ENCODE measurements around the gene LAMC2.
"Not testable (repeated sequence)": the region's sequence is repeated elsewhere in the genome, so short reads cannot be mapped to it uniquely, and the experiment has no call there.

Gene LAMC2

DNA sequence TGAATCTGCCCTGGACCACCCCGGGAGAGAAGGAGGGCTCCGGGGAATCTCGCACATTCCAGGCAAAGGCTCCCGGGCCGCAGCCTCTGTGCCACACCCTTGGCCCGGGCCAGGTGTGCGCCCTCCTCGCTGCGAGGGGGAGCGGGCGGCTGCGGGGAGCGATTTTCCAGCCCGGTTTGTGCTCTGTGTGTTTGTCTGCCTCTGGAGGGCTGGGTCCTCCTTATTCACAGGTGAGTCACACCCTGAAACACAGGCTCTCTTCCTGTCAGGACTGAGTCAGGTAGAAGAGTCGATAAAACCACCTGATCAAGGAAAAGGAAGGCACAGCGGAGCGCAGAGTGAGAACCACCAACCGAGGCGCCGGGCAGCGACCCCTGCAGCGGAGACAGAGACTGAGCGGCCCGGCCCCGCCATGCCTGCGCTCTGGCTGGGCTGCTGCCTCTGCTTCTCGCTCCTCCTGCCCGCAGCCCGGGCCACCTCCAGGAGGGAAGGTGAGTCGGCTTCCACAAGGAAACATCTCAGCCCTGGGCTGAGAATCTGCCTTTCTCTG, at the start of gene LAMC2:
LAMC2 (plus strand) TSS at position 324 of the 550 bp plus-strand sequence; CDS start at position 413, 89 bp downstream.
- DNase-seq: peak; percentile 64

DNA sequence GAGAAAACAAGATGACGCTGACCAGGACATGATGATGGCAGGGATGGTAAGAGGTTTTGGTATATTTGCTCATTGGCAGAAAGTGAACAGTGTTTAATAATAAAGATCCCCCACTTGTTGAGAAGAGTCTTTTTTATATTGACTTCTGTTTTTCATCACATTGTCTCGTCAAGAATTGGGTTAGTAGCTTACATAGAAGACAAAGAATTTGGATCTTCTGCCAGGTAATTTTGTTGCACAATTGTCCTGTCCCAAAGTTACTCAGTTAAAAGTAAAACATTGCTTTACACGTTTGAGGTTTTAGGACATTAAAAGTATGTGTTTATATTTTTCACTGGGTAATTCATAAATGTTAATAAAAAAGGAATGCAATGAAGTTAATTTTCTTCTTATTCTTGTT, 48.3 kb upstream of the LAMC2 start:
- no peak for DNase-seq

DNA sequence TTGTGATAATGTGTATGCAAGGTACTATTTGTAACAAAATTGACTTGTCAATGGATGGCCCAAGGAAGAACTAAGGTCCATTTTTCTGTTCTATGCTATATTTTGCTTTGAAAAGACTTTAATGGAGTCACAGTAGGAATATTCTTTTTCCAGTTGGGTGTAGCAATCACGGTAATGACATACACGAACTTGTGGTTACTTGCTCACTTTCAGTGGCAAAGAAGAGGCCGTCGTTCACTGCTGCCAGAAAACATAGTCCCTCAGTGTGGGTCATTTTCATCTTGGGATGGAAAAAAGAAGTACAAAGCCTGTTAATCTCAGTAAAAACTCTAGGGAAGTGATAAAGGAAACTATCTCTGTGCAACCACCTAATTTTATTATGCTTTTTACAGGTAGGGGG, 47.8 kb upstream of the LAMC2 start:
- no peak for DNase-seq

DNA sequence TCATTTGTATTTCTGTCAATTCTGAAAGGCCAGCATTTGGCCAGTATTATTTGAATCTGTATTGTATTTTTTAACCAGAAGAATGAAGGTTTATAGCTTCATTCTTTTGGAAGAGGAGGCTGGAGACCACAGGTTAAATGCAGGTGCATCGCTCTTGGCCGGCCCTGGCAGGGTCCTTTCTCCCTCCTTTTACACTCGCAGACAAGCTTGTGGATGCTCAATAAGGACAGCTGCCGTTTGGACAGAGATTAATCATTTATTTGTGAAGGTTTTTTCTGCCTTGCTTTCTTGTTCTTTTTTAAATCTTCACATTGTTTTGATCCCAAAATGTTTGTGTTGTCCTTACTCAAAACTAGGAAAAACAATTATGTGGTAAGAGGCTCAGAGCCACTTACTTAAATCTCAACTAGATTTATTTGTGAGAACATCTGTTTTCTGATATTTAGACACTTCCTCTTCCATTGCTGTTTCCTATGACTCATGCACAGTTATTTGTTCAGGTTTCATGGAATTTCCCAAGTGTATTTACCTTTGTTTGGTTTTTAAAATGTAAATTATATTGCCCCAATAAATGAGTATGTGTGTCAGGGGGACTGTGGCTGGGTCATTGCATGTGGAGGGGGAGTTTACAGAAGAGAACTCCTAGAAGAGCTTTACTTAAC, 46.7 kb upstream of the LAMC2 start:
- DNase-seq: no peak

DNA sequence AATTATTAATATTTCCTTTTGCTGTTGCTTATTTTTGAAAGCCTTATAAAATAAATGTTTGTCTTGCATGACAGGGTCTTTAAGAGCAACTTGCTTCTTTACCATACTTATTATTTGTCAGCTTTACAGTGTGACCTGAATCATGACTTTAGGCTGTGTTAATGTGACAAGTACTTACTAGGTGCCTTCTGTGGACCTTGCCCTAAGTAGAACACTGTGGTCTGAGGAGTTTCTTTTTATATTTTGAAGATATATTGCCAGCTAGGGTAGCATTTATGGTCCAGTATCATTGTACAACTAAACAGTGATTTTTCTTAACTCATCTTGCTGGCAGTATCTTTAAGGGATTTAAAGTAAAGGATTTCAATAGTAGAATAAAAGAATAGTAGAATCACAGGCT, 45.4 kb upstream of the LAMC2 start:
- no peak for DNase-seq

DNA sequence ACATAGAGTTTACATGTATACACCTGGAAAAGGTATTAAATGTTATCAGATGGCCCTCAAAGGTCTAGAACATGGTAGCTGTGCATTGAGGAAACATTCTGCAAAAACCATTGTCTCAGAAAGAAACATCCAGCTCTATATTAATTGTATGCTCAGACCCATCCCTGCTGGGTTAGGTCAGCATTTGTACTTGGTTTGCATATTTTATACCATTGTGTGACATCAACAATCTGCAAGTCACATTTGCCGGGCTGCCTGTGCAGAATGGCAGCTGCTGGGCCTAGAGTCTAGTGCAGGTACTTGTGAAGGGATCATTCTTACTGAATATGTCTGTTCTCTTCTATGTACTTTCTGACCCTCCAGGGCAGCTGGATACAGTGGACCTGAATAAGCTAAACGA, 43.9 kb upstream of the LAMC2 start:
- DNase-seq: no peak

DNA sequence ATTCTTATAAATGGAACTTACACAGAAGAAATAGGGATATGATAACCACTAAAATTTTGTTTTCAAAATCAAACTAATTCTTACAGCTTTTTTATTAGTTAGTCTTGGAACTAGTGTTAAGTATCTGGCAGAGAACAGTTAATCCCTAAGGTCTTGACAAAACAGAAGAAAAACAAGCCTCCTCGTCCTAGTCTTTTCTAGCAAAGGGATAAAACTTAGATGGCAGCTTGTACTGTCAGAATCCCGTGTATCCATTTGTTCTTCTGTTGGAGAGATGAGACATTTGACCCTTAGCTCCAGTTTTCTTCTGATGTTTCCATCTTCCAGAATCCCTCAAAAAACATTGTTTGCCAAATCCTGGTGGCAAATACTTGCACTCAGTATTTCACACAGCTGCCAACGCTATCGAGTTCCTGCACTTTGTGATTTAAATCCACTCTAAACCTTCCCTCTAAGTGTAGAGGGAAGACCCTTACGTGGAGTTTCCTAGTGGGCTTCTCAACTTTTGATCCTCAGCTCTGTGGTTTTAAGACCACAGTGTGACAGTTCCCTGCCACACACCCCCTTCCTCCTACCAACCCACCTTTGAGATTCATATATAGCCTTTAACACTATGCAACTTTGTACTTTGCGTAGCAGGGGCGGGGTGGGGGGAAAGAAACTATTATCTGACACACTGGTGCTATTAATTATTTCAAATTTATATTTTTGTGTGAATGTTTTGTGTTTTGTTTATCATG, 42.3 kb upstream of the LAMC2 start:
- no peak for DNase-seq

DNA sequence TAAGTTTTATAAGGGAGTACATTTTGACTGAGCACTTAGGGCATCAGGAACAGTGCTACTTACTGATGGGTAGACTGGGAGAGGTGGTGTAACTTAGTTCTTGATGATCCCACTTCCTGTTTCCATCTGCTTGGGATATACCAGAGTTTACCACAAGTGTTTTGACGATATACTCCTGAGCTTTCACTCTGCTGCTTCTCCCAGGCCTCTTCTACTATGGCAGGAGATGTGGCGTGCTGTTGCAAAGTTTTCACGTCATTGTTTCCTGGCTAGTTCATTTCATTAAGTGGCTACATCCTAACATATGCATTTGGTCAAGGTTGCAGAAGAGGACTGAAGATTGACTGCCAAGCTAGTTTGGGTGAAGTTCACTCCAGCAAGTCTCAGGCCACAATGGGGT, 41.3 kb upstream of the LAMC2 start:
- no peak for DNase-seq

DNA sequence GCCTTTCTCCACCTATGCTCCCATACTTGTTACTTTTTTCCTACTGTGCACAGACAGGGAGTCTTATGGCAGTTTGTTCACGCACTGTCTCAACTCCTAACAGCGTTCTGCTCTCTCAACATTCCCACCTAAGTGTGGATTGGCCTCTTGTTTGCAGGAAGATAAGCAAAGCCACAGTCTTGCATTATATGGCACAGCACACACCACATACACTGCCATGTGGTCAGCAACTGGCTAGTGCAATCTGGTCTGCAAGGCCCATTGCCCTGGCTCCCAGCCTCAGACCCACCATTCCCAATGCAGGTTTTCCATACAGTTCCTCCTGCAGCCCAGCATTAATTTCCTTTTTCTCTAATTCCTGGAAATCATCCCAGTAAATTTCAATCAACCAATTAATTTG, 38.3 kb upstream of the LAMC2 start:
- DNase-seq: no peak

DNA sequence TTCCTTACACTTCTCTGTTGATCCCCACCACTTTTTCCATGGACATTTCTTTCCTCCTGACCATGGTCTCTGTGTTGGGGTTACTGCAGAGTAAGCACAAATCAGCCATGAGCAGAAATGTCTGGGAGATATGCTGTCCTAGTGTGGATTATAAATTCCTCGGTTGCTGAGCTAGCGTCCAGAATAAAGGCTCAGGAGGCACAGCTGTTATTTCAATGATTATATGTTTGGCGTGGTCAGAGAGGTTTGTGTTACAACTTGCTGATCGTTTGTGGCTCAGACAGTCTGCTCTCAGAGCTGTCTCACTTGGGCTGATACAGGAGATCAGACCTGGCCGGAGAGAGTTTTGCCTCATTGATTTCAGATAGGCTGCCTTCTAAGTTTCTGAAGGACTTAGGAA, 37.5 kb upstream of the LAMC2 start:
- peak; percentile 16 for DNase-seq

DNA sequence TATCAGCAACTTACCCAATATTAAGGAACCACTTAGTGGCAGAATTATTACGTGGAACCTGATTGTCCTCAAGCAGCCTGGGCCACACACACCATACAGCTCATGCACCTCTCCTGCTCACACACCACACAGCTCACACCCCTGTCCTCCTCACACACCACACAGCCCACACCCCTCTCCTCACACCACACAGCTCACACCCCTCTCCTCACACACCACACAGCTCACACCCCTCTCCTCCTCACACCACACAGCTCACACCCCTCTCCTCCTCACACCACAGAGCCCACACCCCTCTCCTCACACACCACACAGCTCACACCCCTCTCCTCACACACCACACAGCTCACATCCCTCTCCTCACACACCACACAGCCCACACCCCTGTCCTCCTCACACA, 36.8 kb upstream of the LAMC2 start:
- no peak for DNase-seq

DNA sequence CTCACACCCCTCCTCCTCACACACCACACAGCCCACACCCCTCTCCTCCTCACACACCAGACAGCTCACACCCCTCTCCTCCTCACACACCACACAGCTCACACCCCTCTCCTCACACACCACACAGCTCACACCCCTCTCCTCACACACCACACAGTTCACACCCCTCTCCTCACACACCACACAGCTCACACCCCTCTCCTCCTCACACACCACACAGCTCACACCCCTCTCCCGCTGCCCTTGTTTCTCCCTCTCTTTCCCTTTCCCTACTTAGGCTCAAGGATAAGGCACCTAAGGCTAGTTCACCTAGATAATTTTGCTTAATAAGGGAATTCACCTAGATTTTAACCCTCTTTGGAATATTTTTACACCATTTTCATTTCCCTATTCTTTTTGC, 36.0 kb upstream of the LAMC2 start:
- not testable (repeated sequence) for DNase-seq

DNA sequence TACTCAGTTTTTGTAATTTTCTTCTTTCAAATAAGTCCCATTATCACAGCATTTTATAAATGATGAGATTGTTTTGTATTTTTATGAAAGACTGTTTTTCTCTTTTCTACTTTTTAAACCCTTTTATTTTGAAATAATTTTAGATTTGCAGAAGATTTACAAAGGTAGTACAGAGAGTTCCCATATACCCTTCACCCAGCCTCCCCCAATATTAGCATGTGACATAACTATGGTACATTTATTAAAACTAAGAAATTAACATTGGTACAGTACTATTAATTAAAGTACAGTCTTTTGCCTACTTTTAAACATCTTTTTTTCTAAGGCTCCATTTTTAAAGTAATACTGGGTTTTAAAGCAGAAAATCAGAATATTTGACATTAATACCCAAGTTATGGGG, 35.6 kb upstream of the LAMC2 start:
- DNase-seq: no peak

DNA sequence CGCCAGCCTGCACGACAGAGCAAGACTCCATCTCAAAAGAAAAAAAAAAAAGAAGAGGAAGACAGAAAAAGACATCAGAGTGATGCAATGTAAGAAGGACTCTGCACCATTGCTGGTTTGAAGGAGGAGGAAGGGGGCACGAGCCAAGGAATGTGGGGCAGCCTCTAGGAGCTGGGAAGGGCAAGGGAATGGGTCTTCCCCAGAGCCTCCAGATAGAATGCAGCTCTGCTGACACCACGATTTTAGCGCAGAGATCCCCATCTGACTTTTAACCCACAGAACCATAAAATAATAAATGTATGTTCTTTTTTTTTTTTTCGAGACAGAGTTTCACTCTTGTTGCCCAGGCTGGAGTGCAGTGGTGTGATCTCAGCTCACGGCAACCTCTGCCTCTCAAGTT, 33.9 kb upstream of the LAMC2 start:
- no peak for DNase-seq

DNA sequence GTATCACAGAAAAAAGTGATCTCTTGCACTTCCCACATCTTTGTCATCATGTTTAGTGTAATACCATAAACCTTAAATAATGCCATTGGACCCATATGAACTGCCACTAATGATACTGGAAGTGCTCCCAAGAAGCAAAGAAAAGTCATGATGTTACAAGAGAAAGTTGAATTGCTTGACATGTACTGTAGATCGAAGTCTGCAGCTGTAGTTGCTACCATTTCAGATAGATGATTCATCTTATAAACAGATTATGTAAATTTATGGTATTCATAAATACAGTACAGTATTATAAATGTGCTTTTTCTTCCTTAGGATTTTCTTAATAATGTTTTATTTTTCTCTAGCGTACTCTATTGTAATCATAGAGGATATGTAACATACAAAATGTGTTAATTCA, 30.1 kb upstream of the LAMC2 start:
- no peak for DNase-seq

DNA sequence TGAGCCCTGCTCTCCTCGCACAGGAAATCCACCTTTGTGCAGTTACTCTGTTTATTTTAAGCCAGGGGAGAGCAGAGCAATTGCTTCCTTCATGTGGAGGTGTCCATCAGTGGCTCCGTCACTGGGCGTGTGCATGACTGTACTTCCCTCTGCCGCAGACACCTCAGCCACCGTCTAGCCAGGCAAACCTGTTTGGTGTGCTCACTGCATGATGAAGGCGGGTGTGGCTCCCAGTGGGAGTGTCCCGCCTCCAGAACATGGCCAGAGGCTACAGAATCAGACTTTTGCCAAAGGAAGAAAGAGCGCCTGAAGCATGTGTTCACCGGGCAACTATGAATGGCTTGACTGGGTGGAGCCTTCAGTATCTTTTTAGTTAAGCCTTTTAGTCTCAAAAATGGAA, 26.1 kb upstream of the LAMC2 start:
- peak; percentile 20 for DNase-seq

DNA sequence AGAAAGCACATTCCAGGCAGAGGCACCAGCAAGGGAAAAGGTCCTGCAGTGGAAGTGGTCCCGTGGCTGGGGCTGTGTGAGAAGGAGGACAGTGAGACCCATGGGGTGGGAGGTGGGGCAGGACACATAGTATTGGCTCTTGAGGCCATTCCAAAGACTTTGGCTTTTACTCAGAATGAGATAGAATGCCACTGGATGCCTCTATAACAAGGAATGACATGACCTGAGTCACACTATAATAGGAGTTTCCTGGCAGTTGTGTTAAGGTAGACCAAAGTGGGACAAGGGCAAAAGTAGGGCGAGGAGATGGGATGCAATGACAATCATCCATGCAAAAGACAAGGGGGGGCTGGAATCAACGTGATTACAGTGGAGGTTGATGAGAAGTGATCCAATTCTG, 24.7 kb upstream of the LAMC2 start:
- DNase-seq: no peak

DNA sequence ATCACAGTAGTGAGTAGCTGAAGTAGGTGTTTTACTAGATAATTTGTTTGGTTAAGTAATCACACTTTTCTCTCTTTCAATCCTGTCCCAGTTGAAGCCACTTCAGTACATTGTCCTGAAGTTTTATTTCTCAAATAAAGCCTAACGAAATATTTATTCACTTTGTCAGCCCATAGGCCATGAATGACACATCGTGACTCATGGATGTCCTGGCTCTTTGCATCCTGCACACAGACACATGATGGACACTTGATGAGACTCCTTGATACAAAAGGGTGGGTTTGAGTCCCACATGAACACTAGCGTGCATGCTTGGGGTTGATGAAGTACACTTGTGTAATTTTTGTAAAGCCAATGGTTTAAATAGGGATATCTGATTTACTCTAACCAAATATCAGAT, 22.7 kb upstream of the LAMC2 start:
- no peak for DNase-seq

DNA sequence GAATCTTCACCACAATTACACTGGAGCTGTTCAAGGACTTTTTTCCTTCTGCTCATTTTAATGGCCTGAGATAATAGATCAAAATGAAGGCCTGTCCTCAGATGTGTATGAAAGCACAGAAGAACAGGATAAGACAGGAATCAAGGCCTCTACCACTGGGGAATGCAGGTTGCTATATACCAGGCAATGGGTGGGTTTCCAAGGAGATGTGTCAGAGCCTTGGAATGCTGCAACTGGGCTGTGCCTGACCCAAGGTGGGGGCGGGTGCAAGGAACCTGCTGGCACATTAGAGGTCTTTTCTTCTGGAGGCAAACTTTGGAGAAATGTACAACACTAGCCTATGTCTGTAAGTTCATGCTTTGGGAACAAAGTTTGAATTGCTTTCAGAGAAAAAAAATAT, 21.7 kb upstream of the LAMC2 start:
- DNase-seq: no peak

DNA sequence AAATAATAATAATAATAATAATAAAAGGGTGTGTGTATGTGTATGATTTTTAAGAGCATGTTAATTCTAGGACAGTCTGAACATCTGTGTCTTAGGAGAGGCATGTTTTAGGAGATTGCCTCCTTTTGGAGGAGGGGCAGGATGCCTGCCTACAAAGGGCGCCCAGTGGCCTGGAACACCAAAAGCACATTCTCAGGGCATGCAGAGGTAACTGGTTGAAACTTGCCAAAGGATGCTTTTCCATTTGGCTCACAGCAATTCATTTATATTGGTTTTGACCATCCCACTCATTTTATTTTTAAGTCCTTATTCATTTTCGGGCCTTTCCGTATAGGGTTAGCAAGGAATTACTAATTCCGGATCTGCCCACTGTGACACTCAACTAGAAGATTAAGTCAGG, 21.1 kb upstream of the LAMC2 start:
- DNase-seq: no peak

DNA sequence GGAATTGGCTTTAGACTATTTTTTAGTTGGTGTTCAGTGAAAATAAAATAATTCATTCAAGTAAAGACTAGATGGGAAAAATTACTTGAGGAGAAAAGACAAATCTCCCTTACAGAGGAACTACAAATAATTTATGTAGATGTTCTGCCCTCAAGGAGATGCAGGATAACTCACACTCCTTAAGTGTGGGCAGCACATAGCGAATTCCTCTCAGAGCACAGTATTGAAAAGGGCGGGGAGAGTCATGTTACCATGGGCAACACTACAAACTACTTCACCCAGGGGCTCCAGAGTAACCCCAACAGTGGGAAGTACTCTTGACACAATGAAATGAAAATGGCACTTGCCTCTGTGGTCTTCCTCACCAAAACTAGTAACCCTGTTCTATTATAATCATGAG, 20.6 kb upstream of the LAMC2 start:
- DNase-seq: no peak

DNA sequence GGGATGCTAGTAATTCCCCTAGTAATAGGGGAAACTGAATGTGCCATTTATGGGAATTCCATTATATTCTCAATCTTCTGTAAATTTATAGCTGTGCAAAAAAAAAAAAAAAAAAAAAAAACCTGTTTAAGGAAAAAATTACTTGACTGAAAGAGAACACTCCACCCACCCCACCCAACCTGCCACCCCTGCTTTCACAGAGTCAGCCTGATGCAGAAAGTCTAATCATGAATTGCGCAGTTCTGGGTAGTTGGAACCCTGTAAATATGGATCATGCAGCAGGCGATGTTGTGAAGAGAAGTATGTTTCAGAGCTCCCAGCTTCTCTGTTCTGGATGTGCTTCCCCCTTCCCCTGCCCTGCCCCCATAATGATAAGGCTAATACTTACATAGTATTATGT, 19.6 kb upstream of the LAMC2 start:
- DNase-seq: no peak

DNA sequence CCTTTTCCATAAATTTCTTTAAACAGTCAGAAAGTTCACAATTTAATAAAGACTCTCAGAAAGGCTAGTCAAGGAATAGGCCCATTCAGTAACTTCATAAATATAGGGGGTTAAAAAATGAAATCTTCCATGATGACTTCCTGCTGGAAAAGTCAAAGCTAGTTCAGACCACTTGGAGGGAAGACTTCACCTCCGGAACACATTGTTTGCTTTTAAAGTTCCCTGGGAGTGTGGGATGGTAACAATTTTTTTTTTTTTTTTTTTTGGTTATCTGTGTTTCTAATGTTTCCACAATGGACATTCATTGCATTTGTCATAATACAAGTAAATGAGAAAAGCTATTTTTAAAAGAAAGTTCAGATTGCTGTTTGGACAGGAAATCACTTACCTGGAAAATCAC, 18.4 kb upstream of the LAMC2 start:
- DNase-seq: no peak

DNA sequence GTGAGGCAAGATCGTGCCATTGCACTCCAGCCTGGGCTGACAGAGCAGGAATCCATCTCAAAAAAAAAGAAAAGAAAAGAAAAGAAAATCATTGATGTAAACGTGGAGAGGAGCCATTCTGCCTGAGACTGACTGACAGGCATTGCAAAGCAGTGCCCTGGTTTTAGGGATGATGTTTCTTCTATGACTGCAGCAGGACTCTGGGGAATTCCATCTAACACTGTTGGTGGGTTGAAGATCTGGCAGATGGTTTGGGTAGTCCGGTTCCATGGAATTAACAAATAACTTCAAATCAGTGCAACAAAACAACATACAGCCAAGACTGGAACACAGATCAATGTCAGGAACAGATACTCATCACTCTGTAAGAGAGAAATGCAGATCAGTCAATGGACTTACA, 17.8 kb upstream of the LAMC2 start:
- no peak for DNase-seq

DNA sequence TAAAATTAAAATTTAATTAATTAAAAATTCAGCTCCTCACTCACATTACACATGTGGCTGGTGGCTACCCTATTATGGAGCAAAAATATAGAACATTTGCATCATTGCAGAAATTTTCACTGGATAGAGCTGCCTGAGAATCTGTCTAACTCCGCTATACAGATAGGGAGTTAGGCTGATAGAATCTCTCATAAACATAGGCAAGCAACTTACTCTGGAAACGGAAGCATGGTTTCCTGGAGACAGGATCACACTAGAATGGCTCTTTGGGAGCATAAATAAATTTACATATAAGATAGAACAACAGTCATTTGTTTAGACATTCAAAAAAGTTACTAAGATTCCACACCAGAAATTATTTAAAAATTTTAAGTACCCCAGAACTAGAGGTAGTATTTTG, 12.2 kb upstream of the LAMC2 start:
- DNase-seq: no peak
